ENCODE results near the gene NINL.
A peak's percentile ranks its signal among the peaks of the same experiment; 100 is the strongest.
"Not testable (repeated sequence)": the region's sequence is repeated elsewhere in the genome, so short reads cannot be mapped to it uniquely, and the experiment has no call there.

NINL gene

DNA sequence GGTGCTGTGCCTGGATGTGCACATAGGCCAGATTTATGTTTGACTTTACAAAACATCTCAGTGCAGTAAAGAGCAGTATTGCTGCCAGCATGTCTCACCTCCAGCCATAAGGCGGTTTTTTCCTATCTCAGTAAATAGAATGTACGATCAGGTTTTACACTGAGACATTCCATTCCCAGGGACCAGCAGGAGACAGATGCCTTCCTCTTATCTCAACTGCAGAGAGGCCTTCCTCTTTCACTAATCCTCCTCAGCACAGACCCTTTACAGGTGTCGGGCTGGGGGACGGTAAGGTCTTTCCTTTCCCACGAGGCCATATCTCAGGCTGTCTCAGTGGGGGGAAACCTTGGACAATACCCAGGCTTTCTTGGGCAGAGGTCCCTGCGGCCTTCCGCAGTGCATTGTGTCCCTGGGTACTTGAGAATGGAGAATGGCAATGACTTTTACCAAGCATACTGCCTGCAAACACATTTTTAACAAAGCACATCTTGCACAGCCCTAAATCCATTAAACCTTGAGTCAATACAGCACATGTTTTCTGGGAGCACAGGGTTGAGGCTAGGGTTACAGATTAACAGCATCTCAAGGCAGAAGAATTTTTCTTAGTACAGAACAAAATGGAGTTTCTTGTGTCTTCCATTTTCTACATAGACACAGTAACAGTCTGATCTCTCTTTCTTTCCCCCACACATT lies 34.5 kb downstream of the NINL start:
- DNase-seq = not testable (repeated sequence)

DNA sequence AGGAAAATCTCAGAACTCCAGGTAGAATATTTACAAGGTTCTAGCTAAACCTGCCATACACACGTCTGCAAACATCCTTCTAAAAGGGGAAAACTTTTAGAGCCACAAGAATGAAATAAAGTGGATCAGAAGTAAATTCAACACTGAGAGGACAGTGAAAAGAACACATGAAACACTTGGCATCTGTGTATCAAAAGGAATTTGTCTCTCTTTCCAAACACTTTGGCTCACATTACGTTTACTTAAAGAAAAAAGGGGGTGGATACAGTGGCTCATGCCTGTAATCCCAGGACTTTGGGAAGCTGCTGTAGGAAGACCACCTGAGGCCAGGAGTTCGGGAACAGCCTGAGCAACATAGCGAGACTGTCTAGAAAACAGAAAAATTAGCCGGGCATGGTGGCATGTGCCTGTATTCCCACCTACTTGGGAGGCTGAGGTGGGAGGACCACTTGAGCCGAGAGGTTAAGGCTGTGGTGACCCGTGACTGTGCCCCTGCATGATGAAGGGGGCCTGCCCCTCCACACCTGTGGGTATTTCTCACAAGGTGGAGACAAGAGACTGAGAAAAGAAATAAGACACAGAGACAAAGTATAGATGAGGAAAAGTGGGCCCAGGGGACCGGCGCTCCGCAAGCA lies 35.4 kb downstream of the NINL start:
- no peak for DNase-seq

DNA sequence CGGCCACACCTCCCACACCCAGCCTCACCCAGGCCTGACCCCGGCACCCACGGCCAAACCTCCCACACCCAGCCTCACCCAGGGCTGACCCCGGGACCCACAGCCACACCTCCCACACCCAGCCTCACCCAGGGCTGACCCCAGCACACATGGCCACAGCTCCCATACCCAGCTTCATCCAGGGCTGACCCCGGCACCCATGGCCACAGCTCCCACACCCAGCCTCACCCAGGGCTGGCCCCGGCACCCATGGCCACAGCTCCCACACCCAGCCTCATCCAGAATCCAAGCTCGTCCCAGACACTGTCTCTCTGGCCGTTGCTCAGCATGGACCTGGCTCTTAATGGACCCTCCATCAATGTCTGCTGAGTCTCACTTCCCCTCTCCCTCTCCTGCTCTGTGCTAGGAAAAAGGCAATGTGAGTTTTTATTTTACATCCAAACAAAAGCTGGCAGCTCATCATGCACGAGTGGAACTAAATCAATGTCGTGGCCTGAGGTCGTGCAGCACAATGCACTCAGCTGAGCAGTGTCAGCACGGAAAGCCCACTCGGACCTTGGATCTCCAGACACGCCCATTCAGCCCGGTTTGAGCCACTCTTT lies 36.1 kb downstream of the NINL start:
- no peak for DNase-seq

DNA sequence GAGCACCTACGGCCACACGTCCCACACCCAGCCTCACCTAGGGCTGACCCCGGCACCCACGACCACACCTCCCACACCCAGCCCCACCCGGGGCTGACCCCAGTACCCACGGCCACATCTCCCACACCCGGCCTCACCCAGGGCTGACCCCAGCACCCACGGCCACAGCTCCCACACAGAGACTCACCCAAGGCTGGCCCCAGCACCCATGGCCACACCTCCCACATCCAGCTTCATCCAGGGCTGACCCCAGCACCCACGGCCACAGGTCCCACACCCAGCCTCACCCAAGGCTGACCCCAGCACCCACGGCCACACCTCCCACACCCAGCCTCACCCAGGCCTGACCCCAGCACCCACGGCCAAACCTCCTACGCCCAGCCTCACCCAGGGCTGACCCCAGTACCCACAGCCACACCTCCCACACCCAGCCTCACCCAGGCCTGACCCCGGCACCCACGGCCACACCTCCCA lies 36.7 kb downstream of the NINL start:
- DNase-seq = no peak

DNA sequence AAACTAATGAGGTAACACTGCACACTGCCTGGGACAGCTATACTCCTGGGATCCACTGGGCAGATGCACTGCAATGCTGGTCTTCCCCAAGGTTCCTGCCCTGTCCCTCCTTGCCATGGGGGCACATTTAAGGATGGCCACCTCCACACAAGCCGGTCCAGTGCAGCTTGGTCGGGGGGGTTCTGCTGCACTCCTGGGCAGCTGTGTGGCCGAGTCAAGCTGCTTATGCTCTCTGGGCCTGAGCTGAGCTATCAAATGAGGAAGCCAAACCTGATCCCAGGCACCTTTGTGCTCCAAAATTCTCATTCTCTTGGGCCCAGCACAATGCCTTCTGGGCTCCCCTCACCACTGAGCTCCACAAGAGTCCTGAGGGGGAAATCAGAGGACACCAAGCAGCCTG lies 37.3 kb downstream of the NINL start:
- no peak for DNase-seq

DNA sequence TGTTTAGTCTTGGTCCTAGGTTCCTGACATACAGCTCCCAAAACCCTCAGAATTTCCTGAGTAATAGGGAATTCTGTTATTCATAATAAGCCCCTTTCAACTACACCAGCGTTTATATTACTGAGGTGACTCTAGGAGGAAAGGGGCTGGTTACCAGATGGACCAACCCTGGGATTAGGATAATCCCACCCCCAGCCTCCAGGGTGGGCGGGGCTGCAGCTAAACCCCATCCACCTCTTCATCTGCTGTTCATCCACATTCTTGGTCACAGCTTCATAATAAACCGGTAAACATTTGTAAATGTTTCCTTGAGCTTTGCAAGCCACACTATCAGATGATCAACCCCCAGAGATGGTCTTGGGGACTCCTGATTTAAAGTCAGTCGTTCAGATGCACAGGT lies 38.3 kb downstream of the NINL start:
- no peak for DNase-seq

DNA sequence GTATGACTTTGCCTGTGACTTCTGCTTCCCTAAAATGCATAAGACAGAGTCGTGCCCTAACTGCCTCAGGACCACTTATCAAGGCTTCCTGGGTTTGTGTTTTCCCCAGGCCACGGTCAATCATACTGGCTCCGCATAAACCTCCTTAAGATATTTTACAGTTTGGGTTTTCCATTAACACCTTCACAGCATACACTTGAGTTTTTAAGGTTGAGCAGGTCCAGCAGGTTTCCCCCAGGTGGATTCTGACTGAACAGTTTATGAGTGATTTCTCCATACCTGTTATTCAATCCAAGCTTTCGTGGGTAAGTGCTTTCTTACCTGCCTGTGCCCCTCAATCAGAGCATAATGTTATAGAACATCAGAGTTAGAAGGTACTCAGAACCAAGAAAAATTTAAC lies 39.3 kb downstream of the NINL start:
- DNase-seq = no peak

DNA sequence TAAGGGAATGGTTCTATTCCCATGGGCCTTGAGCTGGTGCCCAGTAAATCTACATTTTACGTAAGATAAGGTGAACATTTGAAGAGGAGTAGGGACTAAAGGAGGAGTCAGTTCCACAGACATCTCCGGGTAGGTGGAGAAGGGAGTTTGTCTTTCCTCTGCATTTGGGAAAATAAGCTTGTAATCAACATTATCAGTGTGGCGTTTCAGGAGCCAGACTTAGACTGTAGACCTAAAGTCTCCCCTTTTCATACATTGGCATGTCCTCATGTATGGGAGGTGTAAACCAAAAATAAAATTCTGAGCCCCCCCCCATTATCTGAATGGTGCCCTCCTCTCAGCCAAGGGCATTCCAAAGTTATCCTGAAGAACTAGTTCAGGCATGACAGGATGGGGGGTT lies 40.2 kb downstream of the NINL start:
- DNase-seq = no peak

DNA sequence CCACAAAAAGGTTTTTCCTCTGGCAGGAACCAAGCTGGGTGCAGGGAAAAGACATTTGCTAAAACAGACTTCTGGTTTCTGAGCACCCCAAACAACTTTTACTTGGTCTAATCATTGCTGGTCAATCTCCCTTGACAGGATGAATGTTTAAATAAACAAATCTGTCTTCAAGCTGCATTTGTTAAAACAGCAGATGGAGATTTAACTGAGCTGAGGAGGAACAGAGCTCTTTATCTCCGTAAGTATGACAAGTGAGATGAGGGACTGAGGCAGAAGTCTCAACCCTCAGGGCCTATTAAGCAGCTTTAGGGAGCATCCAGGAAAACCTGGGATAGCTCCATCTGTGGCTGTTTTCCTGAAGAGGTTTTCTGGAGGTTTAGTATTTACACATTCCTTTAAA lies 40.6 kb downstream of the NINL start:
- no peak for DNase-seq

DNA sequence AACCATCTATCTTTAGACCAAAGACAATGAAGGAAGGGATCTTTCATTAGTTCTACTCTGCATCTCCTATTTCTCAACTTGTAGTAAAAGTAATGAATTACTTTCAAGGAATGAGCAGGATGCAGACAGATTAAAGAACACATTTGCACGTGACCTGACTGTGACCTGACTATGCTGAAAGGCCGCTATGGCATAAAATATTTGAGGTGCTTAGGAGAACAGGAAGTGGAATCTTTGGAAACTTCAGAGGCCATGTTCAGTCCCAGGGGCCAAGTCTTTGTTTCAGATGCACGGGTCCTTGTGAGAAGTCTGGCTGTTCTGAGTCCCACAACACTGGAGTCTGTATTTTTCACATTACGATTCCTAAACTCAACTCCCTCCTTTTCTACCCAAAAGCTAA lies 41.0 kb downstream of the NINL start:
- DNase-seq = no peak

DNA sequence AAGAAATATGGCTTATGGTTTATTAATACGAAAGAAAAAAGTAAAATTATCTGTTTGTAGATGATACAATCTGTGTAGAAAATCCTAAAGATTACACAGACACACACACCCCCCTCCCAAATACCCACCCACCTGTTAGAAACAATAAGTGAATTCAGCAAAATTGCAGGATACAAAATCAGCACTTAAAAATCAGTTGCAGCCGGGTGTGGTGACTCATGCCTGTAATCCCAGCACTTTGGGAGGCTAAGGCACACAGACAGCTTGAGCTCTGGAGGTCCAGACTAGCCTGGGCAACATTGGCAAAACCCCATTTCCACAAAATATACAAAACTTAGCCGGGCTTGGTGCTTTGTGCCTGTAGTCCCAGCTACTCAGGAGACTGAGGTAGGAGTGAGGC lies 42.3 kb downstream of the NINL start:
- peak; percentile 75 for DNase-seq

DNA sequence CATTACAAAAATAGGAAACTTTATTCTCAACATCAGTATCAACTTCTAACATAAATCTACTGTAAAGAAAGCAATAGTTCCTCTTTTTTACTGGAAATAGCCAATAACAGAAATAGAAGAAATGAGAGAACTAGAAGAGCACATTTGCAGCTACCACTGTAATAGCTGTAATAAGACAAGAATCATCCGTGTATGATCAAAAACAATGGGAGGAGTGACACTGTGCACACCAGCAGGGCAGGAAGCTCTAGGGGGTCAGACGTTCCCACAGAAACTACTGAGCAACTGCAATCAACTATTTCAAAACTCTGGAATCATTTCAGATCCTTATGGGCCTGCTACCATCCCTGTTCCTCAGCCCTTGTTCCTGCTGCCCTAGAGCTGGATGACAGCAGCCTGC lies 43.7 kb downstream of the NINL start:
- no peak for DNase-seq

DNA sequence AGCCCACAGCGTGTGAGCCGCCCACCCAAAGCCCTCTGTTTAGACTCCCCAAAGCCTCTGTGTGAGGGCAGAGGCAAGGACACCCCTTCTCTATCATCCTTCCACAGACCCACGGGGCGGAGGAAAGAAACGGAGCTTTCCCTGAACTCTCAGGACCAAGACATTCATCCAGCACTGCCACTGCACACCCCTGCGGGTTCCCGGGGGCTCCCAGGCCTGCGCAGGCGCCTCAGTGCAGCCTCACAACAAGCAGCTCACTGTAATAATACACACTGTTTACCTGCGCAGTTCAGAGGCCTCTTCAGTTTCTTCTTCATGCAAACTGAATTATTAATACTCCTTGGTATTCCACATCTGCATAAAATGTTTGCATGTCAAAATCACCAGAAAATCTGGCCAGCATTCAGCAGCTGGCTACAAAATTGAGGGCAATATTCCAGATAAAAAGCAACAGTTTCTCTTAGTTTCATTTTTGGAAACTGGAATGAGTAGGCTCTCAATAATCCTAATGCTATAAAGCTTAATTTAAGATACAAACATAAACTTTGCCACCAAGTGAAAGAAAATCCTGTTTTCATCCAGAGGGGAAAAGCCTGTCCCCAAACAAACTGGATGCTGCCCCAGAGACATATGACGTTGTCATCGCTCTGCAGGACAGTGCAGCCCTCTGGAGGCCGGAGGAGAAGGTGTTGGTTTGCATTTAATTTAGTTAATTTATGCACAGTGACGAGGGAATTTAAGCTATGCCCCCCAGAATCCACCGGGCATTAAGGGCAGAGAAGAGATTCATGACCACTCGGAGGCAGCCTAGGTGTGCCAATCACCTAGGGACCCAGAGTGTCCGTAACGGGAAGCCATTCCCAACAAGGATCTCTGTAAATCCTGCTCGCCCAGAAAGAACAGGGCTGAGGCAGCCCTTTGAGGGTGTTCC lies 45.3 kb downstream of the NINL start:
- no peak for DNase-seq

DNA sequence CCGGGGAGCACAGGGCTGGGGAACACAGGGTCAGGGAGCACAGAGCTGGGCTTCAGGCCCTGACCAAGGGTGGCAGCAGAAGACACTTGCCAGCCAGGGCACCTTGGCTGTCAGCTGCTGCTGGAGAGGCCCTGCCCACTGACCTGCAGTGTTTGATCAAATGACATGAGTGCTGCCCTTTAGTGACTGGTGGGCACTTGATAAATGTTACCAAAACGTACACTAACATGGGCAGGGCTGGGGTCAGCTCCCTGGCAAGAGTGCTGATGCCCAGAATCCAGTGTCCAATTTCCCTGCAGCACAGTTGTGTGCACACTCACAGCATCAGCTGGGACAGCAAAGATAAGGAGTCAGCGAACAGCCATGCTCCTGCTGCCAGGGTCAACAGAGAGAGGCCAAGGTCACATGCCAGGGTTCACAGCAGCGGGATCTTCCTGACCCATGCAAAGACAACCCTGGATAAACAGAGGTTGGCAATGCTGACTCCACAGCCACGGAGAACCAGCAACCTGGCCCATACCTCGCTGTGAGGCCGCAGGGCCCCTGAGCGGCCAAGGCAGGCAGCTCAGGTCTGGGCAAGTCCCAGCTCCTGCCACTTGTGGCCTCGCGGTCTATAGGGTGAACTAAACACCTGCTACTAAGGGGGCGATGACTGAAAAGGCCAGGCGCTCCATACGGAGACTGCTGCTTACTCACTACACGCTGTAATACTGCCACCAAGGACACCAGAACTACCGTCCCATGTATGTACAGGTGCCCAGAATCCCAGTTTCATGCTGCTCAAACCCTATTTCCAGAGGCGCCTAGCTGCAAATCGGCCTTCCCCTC lies 46.3 kb downstream of the NINL start:
- DNase-seq = no peak

DNA sequence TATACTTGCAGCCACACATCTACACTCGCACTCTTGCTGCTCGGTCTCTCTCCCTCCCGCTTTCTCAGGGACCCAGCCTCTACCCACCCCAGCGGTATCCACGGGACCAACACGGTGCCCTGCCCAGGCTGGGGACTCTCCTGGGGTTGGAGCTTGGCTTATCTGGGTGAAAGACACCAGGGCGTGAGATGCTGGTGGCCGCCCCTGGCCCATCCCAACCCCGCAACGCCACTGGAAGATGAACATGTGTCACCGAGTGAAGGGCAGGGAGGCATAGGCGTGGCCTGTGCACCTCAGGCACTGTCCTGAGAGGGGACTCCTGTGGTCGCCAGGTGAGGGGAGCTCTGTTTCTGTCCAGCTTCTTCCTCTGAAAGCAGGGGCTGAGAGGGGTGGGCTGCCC lies 47.4 kb downstream of the NINL start:
- DNase-seq = no peak

DNA sequence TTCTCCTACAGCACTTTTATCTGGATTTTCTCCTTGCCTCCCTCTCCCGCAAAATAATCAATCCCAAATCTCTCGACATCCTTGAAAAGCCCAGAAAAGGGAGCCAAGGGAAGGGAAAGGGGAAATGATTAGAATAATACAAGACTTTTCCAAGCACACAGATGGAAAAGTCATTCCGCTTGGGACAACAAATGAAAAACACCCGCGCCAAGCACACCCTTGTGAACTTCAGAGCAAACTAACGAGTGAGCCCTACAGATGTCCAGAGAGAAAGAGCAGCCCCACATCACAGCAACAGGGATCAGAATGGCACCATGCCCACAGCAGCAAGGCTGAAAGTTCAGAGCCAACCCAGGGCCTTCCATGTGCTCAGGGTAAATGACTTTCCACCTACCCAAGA lies 49.6 kb downstream of the NINL start:
- DNase-seq = peak; percentile 29

DNA sequence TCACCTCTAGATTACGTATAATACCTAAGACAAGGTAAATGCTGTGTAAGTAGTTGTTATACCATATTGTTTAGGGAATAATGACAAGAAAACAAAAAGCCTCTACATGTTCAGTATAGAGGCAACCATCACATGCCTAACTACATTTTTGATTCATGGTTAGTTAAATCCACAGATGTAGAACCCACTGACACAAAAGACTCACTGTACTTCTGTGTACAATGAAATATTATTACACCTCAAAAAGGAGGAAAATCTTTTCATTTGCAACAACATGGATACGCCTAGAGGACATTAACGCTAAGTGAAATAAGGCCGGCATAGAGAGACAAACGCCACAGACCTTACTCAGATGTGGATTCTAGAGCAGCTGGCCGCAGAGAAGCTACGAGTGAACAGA lies 50.5 kb downstream of the NINL start:
- peak; percentile 25 for DNase-seq

DNA sequence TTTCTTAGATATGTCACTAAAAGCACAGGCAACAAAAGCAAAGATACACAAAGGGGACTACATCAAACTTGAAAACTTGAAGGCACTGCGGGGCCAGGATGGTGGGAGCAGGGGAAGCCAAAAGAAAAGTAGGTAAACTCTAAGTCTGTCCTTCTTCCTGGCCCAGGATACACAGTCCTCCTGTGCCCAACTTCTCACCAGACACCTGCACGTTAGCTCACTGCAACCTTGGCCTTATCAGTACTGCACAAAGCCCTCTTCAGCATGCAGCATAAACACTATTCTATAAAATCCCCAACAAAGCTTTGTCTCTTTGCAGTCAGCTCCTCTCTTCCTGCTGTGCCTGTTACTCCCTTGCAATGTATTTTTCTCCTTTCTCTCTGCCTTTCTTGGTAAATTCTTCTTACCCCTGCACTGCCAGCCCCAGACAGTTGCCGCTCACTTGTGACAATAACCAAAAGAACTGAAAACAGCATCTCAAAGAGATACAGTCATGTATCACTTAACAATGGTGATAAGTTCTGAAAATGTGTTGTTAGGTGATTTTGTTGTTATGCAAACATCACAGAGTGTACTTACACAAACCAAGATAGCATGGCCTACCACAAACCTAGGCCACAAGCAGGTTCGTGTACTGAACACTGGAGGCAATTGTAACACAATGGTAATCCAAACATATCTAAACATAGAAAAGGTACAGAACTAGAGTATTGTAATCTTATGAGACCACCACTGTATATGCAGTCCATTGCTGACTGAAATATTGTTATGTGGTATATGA lies 51.2 kb downstream of the NINL start:
- peak; percentile 33 for DNase-seq

DNA sequence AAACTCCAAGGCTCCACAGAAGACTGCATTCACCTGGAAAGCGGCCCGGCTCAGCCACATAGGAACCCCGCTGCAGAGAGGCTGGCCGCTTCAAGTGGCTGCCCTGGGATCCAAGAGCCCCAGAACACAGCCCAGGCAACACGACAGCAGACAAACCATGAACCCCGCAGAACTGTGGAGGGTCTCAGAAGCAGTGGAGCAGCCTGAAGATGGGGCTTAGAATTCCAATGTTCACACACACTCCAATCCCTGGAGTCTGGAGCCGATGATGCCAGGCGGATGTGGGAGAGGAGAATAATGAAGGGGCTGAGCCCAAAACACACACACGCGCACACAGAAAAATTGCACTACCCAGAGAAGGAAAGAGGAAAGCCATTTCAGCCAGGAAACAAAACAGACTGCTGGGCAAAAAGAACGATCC lies 52.4 kb downstream of the NINL start:
- DNase-seq = peak; percentile 29

DNA sequence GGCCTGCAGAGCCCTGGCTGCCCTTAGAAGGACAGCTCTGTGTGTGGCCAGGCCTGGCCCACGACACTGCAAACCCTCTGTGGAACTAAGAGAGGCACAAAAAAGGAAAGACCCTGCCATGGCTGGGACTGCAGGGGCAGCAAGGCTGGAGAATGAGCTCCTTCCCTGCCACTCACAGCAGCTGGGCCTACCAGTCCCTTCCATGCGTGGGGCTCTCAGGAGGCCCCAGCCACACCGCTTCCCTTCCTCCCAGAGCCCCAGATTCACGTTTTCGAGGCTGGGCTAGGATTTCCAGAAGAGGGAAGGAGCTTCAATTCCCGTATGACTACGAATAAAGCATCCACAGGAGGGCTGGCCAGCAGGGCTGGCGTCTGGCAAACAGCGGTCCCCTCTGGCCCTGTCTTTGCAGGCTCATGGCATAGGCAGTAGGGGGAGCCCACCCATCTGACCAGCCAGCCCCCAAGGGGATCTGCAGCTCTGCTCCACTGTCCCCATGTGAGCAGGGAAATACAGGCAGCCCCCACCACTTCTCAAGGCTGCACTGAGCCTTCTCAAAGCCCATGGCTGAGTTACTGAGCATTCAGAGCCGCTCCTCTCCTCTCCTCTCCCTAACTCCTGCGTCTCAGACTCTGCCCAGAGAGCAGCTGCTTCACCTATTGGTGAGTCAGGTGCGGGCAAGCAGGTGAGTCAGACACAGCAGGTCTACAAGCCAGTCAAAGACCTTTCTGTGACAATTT lies 53.1 kb downstream of the NINL start:
- peak; percentile 52 for DNase-seq
